GM21526 (cell line): ENCODE measurements around the gene HOXC11.

Source experiments
- ATAC-seq: cut with Tn5 transposase; IDR thresholded peaks from one replicate; pipeline ENCODE4 v1.9.1; 2021; ENCODE audit warnings: moderate library complexity; ENCODE audit not compliant: unreplicated experiment, low FRiP score

HOXC11 gene

GRCh38 chr12:54005853-54006558 is 33.1 kb downstream of the HOXC11 start:
- ATAC-seq, result peak; percentile 75

DNA sequence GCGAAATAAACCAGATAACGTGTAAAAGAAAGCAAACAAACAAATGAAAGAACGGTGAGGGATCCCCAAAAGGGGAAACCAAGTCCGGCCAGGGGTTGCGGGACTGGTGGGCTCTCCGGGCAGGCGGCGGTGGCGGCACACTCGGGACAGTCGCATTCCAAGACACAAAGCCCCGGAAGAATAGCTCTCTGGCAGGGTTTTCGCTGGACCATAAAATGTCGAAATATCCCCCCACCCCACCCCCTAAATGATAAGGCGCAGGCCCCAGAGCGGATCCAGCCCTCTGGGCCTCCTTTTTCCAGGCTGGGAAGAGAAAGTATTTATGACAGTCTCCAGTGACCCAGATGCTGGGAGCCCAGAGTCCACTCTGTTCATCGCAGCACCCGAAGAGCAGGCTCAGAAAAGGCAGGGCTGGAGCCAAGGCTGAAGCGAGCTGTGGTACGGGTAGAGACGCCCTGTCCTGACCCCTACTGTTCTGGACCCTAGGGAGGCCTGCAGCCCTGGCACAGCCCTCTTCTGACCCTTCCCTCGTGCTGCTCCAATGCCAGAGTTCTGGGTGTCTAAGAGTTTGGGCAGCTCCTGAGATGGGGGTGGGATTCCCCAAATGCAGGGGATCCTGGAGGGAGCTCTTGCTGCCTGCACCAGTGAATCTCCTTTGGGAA is 33.8 kb downstream of the HOXC11 start:
- ATAC-seq, result no peak

DNA sequence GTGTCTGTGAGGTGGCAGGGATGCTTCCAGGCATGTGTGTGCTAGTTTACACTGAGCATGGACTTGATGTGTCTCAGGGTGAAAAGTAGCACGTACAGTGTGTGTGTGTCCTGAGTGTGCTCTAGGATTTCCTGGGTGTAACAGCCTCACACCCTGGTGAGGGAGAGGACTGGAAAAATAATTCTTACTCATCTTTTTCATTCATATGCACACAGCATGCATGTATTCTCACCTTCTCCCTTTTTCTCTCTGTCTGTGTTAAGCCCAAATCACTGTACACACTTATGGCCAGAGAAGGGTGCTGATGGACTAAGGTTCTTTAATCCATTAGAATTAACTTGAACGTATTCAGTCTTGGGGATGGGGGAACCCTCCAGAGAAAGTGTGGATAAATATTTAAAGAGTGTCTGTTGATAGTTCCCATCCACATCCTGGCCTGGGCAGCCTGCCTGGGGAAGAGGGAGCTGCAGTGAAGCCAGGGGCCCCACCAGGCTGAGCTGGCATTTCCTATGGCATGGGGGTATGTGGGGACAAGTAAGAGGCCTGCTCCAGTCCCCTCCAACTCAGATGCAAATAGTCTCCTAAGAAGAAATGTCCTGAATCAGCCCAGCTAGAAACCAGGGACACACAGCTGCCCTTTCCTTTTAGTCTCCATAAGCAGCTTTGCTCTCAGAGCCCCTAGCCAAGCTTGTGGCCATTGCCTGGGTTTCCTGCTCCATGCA is 34.8 kb downstream of the HOXC11 start:
- no peak for ATAC-seq

DNA sequence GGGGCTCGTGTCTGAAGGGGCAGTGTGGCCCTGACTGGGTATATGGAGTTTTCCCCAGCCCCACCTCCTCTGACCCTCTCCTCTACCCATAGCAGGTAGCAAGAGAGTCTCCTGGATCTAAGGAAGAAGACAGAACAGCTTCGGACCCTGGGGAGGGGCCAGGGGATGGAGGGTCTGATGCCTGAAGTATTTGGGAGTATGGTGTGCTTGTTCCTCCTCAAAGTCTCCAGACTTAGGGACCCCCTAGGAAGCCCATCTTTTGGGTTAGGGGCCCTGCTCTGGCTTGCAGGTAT is 35.3 kb downstream of the HOXC11 start:
- no peak for ATAC-seq

DNA sequence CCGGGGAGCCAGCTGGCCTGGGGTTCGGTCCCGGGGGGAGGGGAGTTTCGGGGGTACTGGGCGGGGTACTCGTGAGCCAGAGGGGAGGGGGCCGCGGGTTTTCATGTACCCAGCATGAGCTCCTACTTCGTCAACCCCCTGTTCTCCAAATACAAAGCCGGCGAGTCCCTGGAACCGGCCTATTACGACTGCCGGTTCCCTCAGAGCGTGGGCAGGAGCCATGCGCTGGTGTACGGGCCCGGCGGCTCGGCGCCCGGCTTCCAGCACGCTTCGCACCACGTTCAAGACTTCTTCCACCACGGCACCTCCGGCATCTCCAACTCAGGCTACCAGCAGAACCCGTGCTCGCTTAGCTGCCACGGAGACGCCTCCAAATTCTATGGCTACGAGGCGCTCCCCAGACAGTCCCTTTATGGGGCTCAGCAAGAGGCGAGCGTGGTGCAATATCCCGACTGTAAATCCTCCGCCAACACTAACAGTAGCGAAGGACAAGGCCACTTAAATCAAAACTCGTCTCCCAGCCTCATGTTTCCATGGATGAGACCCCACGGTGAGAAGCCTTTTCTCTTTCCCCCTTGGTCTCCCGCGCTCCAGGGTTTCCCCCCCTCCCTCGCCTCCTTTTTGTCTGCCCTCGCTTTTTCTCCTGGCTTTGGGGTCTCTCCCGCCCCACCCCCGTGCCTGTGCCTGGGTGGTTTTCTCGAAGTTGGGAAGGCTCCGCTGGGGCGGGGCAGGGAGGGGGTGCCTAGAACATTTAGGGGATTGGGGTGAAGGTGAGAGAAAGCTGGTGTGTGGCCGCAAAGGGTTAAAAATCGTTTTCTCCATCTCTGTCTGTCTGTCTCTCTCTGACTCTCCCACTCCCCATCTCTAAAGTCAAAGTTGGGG is 36.5 kb downstream of the HOXC11 start:
- no peak for ATAC-seq

- no peak for ATAC-seq
Measured at GRCh38 chr12:54010053-54010971, 37.4 kb downstream of the HOXC11 start.

GRCh38 chr12:54010972-54011664 is 38.2 kb downstream of the HOXC11 start:
- ATAC-seq, result no peak

- no peak for ATAC-seq
Measured at GRCh38 chr12:54011665-54012532, 39.0 kb downstream of the HOXC11 start.

DNA sequence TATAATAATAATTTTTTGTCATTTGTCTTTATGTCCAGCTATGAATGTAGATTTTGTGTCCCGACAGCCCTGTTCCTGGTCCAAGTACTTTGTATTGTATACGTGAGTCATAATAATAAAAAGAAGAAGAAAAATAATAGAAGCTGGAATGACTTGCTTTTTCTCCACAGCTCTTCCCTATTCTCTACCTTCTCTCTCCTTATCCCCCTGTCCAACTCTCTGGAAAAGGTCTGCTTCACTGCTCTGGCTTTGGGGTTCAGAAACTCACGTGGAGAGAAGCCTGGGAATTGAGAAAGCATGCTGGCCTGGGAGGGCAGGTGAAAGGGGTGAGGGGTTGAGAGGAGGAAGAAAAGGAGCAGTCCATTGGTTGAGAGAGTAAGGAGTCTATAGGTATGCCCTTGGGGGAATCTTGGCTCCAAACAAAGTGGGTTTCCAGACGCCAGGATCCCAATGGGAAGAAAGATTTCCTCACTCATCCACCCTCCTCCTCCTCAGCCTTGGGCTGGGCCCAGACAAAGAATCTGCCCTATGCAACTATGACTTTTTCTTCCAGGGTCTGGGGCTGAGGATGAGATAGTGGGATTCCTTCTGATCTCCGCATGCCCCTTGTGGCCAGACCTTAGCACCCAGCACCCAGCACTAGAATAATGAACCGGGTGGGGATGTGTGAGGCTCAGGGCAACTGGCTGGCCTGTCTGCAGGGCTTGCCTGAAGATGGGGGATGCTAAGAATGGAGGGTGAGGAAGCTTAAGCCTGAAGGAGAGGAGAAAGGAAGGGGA is 39.9 kb downstream of the HOXC11 start:
- ATAC-seq, result no peak

DNA sequence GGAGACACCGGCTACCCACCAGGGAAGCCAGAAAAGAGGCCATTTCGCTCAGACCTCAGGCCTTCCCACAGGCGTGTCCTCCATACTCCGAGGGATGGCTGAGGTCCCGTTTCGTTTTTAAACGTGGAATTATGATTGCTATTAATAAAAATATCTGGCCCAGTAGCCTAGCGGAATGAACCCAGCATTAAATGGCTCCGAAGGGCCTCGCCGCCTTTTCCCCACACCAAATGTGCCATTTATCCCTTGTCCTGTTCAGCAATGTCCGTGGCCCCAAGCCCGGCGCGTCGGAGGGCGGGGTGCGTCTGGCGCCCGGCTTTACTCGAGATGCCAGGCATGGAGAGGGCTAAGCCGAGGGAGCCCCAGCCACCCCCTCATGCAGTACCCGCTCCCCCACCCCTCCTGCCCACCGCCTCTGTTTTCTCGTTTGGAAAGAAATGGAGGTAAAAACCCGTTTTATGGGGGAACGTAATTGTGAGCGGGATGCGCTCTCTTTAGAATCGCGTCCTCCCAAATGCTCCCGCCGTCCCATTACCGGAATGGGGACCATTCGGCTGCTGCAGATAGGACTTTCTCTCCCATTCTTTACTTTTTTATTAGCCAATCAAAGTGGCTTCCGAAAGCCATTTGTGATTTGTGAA is 41.6 kb downstream of the HOXC11 start:
- no peak for ATAC-seq

DNA sequence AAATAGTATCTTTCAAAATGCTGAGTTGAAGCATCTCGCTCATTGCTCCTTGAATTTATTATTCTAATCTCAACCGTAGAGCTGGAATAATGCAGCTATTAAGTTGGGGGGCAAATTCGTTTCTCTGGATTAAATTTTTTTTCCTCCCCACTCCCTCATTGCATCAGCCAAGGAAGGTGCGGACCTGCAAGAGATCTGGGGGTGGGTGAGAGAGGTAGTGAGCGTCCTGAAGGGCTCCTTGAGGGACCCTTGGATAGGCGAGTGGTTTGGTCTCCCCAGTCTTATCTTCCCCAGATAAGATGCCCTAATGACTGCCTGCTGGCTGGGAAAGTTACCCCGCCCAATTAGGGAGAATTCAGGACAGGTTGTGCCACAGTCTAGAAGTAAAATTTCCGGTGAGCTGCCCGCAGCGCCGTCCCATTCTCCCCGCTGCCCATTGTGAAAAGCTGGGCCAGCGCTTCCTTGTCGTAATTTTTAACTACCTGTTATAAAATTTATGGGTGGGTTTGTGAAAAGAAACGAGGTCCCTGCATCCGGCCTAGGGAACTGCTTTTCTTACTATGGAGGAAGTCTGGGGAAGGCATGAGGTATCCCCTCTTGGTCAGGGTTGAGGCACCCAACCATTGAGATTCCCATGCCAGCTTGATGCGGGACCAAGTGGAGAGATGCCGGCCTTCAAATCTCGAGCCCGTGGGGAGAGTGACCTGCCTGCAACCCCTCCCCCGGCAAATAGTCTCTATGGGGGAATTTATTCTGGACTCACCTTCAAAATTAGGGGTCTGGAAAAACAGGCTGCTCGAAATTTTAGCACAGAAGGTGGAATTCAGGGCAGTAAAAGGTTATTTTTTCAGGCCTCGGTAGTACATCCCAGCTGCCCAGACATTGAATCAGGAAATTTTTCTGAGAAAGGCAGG is 42.3 kb downstream of the HOXC11 start:
- no peak for ATAC-seq

DNA sequence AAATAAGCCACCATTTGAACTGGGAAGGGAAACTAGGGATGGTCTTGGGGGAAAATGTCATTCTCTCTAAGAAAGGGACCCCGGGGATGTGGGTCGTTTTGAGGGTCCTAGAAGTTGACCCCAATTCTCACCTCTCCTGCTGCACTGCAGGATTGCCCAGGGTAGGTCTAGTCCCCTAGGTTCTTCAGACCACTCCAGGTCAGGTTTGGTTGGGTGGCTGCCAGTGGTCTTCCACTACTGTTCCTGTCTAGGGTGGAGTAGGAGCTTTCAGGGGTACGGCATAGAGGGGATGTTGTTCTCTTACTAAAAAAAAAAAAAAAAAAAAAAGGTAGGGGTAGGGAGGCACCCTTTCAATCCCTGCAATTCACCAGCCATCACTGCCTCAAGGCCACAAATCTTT is 43.1 kb downstream of the HOXC11 start:
- no peak for ATAC-seq

DNA sequence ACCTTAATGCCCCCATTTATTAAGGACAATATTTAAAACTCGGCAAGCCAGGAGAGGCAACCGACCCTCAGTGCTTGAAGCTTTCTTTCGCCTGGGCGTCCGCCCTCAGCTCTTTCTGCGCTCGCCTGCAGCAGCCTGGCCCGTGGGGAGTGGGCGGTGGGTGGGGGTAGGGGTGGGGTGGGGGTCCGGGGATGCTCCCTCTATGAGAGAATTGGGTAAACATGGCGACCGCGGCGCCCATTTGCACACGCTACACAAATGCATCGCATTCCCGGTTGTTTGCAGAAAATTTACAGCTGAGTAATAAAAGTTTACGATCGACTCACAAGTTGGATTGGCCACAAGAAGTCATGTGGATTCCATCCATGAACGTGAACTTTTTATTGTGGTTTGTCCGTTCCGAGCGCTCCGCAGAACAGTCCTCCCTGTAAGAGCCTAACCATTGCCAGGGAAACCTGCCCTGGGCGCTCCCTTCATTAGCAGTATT is 43.6 kb downstream of the HOXC11 start:
- ATAC-seq, result no peak

DNA sequence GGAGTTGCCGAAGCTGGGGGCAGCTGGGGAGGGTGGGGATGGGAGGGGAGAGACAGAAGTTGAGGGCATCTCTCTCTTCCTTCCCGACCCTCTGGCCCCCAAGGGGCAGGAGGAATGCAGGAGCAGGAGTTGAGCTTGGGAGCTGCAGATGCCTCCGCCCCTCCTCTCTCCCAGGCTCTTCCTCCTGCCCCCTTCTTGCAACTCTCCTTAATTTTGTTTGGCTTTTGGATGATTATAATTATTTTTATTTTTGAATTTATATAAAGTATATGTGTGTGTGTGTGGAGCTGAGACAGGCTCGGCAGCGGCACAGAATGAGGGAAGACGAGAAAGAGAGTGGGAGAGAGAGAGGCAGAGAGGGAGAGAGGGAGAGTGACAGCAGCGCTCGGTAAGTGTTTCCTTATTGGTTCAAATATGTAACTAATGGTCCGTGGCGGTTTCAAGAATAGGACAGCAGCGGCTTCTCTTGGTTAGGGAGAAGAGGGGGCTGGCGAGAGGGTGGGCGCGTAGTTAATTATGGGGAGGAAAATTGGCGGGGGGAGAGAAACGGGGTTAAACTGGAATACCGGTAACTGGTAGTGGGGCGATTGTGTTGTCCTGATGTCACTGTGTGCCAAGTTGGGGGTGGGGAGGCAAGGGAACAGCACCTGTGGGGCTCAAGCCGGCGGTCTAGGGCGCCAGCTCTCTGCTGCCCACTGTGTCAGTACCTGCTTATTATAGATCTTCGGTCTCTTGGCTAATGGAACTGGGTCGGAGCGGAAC is 44.3 kb downstream of the HOXC11 start:
- peak; percentile 25 for ATAC-seq

DNA sequence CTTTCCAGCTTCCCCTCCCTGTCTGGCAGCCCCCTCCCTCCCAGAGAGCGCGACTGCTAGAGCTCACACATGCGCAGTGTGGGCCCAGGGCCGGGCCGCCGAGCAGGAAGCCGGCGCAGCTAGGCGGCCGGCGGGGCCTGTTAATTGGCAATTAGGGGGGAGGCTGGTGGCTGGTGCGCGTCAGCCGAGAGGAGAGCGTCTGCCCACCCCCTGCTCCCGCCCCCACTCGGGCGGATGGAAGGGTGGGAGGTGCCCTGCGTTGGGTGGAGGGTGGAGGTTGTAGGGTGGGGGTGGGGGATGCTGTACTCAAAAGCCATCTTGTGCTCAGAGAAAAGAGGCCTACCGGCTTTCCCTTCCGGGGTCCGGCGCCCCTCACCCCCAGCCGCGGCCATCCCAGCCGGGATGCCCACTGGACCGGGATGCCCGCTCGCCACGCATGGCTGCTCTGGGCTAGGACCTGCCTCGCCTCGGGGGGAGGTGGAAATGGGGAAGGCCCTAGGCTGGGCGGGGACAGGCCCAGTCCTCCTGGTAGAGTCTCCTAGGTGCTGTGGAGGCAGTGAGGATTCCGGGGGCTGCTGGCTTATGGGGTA is 45.0 kb downstream of the HOXC11 start:
- ATAC-seq, result peak; percentile 75
